PFSK-1 (cell line): ENCODE results near the gene ASB4.

ENCODE experiments used
- FOXP2 ChIP-seq: optimal IDR thresholded peaks from 2 replicates; pipeline ENCODE3; 2011; ENCODE audit warnings: borderline replicate concordance, control low read depth, inconsistent platforms; ENCODE audit not compliant: insufficient read depth; ENCODE audit errors: extremely low read length, extremely low read depth
- POLR2AphosphoS5 ChIP-seq: IDR thresholded peaks from 2 replicates; pipeline ENCODE4 v1.6.1; 2012; ENCODE audit warnings: low read depth, mild to moderate bottlenecking, control low read depth, low read length, moderate library complexity
- REST ChIP-seq, 2 experiments: IDR thresholded peaks; 2 replicates each; pipeline versions ENCODE4 v1.6.1 to v1.8.0; 2011 to 2012; ENCODE audit warnings: low read depth in 2 of 2, low read length in 2 of 2, control low read depth in 1 of 2, inconsistent platforms in 1 of 2, mild to moderate bottlenecking in 1 of 2, moderate library complexity in 1 of 2; ENCODE audit not compliant: insufficient read depth in 1 of 2
- SIN3A ChIP-seq: IDR thresholded peaks from 2 replicates; pipeline ENCODE4 v1.6.1; 2012; ENCODE audit warnings: mild to moderate bottlenecking, low read length, moderate library complexity, borderline replicate concordance; ENCODE audit not compliant: insufficient read depth
- TAF1 ChIP-seq: IDR thresholded peaks from 2 replicates; pipeline ENCODE4 v1.6.1; 2012; ENCODE audit warnings: low read length, control low read depth, borderline replicate concordance; ENCODE audit not compliant: insufficient read depth

The ASB4 gene

GRCh38 chr7:95556777-95557176, 71.0 kb downstream of the ASB4 start:
- TF ChIP-seq SIN3A = no peak
- no peak for TF ChIP-seq POLR2AphosphoS5
- no peak for TF ChIP-seq FOXP2
- no peak for TF ChIP-seq TAF1
- no peak for TF ChIP-seq REST (IDR thresholded peaks at IDR 0.05; ENCODE audit: insufficient read depth in 1 of 2, low read depth in 2 of 2, low read length in 2 of 2)

GRCh38 chr7:95558864-95559263, 73.1 kb downstream of the ASB4 start:
- TF ChIP-seq POLR2AphosphoS5 (no peak), TAF1 (no peak), SIN3A (no peak), FOXP2 (no peak), REST (IDR thresholded peaks at IDR 0.05; ENCODE audit: insufficient read depth in 1 of 2, low read depth in 2 of 2, low read length in 2 of 2) (no peak)

- TF ChIP-seq FOXP2 (no peak), POLR2AphosphoS5 (no peak), REST (IDR thresholded peaks at IDR 0.05; ENCODE audit: insufficient read depth in 1 of 2, low read depth in 2 of 2, low read length in 2 of 2) (no peak), SIN3A (no peak), TAF1 (no peak)
These were observed 74.9 kb downstream of the ASB4 start for GRCh38 chr7:95560674-95561073.

GRCh38 chr7:95569720-95570119, 84.0 kb downstream of the ASB4 start:
- no peak for TF ChIP-seq REST (IDR thresholded peaks at IDR 0.05; ENCODE audit: insufficient read depth in 1 of 2, low read depth in 2 of 2, low read length in 2 of 2)

GRCh38 chr7:95577137-95577536, 91.4 kb downstream of the ASB4 start:
- TF ChIP-seq SIN3A (no peak), REST (IDR thresholded peaks at IDR 0.05; ENCODE audit: insufficient read depth in 1 of 2, low read depth in 2 of 2, low read length in 2 of 2) (no peak), FOXP2 (no peak), POLR2AphosphoS5 (no peak), TAF1 (no peak)
